GM12878 (cell line): ENCODE data around the gene DNAJA2. TPM values are rescaled to one million over a fixed set of nuclear protein-coding genes. Genes with fewer than 3 reads are reported as not detected.

Source experiments
- ASH2L ChIP-seq: fragments of 300-600, 200-600 bp; sonication (generic); IDR thresholded peaks from 2 replicates; pipeline ENCODE4 v1.6.1; 2017; ENCODE audit warnings: low read depth, mild to moderate bottlenecking, borderline replicate concordance
- BACH1 ChIP-seq: fragments of 450-650 bp; IDR thresholded peaks from 2 replicates; pipeline ENCODE4 v1.6.1; 2017; ENCODE audit warnings: mild to moderate bottlenecking, borderline replicate concordance
- BCL11A ChIP-seq: IDR thresholded peaks from 2 replicates; pipeline ENCODE4 v1.6.1; 2011; ENCODE audit warnings: low read depth, low read length
- IKZF1 ChIP-seq: fragments of 450-650 bp; conservative IDR thresholded peaks from 2 replicates; pipeline ENCODE4 v1.6.1; 2017; ENCODE audit warnings: antibody characterized with exemption, mild to moderate bottlenecking
- IRF5 ChIP-seq: fragments of 450-650 bp; IDR thresholded peaks from 2 replicates; pipeline ENCODE4 v1.6.1; 2017; ENCODE audit warnings: borderline replicate concordance
- MYB ChIP-seq: fragments of 150-350 bp; IDR thresholded peaks from 2 replicates; pipeline ENCODE4 v1.6.1; 2014; ENCODE audit warnings: mild to moderate bottlenecking, low read depth, low read length, borderline replicate concordance
- NFXL1 ChIP-seq: fragments of 450-650 bp; IDR thresholded peaks from 2 replicates; pipeline ENCODE4 v1.6.1; 2017; ENCODE audit warnings: antibody characterized with exemption, mild to moderate bottlenecking, borderline replicate concordance
- POU2F2 ChIP-seq: IDR thresholded peaks from 3 replicates; pipeline ENCODE4 v1.6.1; 2011; ENCODE audit warnings: low read depth, mild to moderate bottlenecking, low read length, borderline replicate concordance
- RB1 ChIP-seq: fragments of 450-650 bp; formaldehyde crosslinking; IDR thresholded peaks from 2 replicates; pipeline ENCODE4 v1.6.1; 2017; ENCODE audit warnings: mild to moderate bottlenecking, borderline replicate concordance
- RBBP5 ChIP-seq: fragments of 200-600 bp; sonication (generic); conservative IDR thresholded peaks from 2 replicates; pipeline ENCODE4 v1.6.1; 2016
- REST ChIP-seq: IDR thresholded peaks from 2 replicates; pipeline ENCODE4 v1.6.1; 2012; ENCODE audit warnings: mild to moderate bottlenecking, low read depth, low read length
- SIX5 ChIP-seq: IDR thresholded peaks from 2 replicates; pipeline ENCODE4 v1.6.1; 2011; ENCODE audit warnings: mild to moderate bottlenecking, low read depth, low read length, moderate library complexity; ENCODE audit not compliant: severe bottlenecking
- SUPT20H ChIP-seq: IDR thresholded peaks from 2 replicates; pipeline ENCODE4 v1.6.1; 2011; ENCODE audit warnings: low read depth, mild to moderate bottlenecking, low read length, moderate library complexity, borderline replicate concordance; ENCODE audit not compliant: control insufficient read depth
- USF2 ChIP-seq: IDR thresholded peaks from 2 replicates; pipeline ENCODE4 v1.6.1; 2011; ENCODE audit warnings: low read depth, low read length, improper control_type of control experiment, borderline replicate concordance
- polyA plus RNA-seq, 11 experiments: library from polyadenylated mRNA; depleted of rRNA in 4 of 11; unstranded in 6 of 11; stranded (reverse) in 5 of 11; fragments of >200 nt; fragmentation: Nextera tagmentation in 4 of 11; fragmentation: Illumina TruSeq in 1 of 11; extraction: Ambion mirVana in 4 of 11; extraction: Trizol in 1 of 11; gene quantifications; 1 replicate in 1 of 11; 2 replicates in 10 of 11; pipeline versions ENCODE4 v1.2.1 to v1.2.3, GENCODE V29; 2011 to 2016; ENCODE audit warnings: inconsistent platforms in 2 of 11, missing spikeins in 2 of 11, low read depth in 1 of 11
- total RNA-seq, 4 experiments: library from RNA; depleted of rRNA in 3 of 4; stranded (reverse); fragments of >200 nt in 3 of 4; fragmentation: Illumina TruSeq in 1 of 4; extraction: Trizol in 1 of 4; gene quantifications; 2 replicates each; pipeline versions ENCODE4 v1.2.1 to v1.2.3, GENCODE V29; 2013 to 2021
- TF ChIP-seq, protein P1 (sequence below), 3 experiments: IDR thresholded peaks in 2 of 3; conservative IDR thresholded peaks in 1 of 3; 2 replicates each; pipeline ENCODE4 v1.5.1; 2011; ENCODE audit warnings: low read depth in 3 of 3, low read length in 3 of 3, mild to moderate bottlenecking in 3 of 3, control low read depth in 2 of 3, moderate library complexity in 2 of 3, inconsistent platforms in 1 of 3, mixed read lengths in 1 of 3; ENCODE audit not compliant: control insufficient read depth in 2 of 3, insufficient read depth in 1 of 3; ENCODE audit errors: extremely low read depth in 1 of 3
- TF ChIP-seq, protein P2 (sequence below): fragments of 450-650 bp; IDR thresholded peaks from 2 replicates; pipeline ENCODE4 v1.6.1; 2018; ENCODE audit warnings: borderline replicate concordance, mild to moderate bottlenecking; ENCODE audit not compliant: partially characterized antibody

The DNAJA2 gene
- total and polyA plus RNA-seq, 10 of the 15 experiments (the other 5 are each of a cell fraction or from before 2014, with no cell fraction given), result 26.2 to 96.4 (median 58.1) TPM

- TF ChIP-seq POU2F2 (peak; percentile 42; the same call in 1 of the 3 replicates), NFXL1 (no peak), SIX5 (no peak), BACH1 (no peak), ASH2L (no peak), REST (no peak), RB1 (peak; percentile 12; the same call in 1 of the 2 replicates), USF2 (no peak), IKZF1 (peak; percentile 87), MYB (no peak; the same call in 1 of the 2 replicates), BCL11A (peak; percentile 52), SUPT20H (no peak), IRF5 (no peak), RBBP5 (no peak)
- TF ChIP-seq, protein P1, sequence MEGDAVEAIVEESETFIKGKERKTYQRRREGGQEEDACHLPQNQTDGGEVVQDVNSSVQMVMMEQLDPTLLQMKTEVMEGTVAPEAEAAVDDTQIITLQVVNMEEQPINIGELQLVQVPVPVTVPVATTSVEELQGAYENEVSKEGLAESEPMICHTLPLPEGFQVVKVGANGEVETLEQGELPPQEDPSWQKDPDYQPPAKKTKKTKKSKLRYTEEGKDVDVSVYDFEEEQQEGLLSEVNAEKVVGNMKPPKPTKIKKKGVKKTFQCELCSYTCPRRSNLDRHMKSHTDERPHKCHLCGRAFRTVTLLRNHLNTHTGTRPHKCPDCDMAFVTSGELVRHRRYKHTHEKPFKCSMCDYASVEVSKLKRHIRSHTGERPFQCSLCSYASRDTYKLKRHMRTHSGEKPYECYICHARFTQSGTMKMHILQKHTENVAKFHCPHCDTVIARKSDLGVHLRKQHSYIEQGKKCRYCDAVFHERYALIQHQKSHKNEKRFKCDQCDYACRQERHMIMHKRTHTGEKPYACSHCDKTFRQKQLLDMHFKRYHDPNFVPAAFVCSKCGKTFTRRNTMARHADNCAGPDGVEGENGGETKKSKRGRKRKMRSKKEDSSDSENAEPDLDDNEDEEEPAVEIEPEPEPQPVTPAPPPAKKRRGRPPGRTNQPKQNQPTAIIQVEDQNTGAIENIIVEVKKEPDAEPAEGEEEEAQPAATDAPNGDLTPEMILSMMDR (IDR thresholded peaks at IDR 0.05 in 2 of 3, conservative IDR thresholded peaks at IDR 0.05 in 1 of 3; ENCODE audit: control insufficient read depth in 2 of 3, extremely low read depth in 1 of 3, insufficient read depth in 1 of 3, low read depth in 3 of 3, low read length in 3 of 3), result no peak
- TF ChIP-seq, protein P2, sequence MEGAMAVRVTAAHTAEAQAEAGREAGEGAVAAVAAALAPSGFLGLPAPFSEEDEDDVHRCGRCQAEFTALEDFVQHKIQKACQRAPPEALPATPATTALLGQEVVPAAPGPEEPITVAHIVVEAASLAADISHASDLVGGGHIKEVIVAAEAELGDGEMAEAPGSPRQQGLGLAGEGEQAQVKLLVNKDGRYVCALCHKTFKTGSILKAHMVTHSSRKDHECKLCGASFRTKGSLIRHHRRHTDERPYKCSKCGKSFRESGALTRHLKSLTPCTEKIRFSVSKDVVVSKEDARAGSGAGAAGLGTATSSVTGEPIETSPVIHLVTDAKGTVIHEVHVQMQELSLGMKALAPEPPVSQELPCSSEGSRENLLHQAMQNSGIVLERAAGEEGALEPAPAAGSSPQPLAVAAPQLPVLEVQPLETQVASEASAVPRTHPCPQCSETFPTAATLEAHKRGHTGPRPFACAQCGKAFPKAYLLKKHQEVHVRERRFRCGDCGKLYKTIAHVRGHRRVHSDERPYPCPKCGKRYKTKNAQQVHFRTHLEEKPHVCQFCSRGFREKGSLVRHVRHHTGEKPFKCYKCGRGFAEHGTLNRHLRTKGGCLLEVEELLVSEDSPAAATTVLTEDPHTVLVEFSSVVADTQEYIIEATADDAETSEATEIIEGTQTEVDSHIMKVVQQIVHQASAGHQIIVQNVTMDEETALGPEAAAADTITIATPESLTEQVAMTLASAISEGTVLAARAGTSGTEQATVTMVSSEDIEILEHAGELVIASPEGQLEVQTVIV, result no peak
Measured at GRCh38 chr16:47016700-47017133, 43.2 kb upstream of the DNAJA2 start (continued).
